ENCODE results near the gene SBF2.
A peak's percentile ranks its signal among the peaks of the same experiment; 100 is the strongest.

SBF2 gene

GRCh38 chr11:9884601-9885000 lies 409.4 kb downstream of the SBF2 start:
- no peak for DNase-seq

DNA sequence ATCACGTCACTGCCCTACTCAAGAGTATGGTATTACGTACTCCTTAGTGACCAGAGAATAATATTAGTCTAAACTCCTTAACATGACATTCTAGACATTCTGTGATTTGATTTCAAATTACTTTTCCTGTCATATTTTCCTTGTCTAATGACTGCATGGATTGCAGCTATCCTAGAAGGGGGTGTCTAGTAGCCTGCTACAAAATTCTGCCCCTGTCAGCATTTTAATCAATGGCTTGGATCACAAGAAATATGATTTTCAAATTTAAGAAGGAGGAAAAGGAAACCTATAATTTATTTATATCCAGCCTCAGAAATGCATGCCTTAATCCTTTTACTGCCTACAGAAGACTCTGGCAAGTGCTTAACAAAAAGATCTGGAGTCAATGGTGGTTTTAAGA lies 413.4 kb downstream of the SBF2 start:
- DNase-seq = no peak

DNA sequence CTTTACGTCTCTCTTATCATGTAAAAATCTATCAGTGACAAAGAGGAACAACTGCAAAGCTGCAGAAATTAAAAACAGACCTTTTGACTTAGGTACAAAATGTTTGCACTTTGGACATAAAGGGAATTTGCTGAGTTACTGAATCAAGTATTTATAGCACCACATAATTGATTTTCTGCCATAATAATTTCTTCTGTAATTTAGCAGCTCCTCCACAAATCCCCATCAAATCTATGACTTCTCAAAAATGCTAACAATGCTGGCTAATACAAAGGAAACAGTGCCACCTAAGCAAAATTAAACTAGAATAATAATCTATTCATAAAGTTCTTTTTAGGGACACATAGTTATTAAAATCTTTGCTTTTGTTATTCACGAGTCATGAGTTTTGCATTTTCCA lies 415.1 kb downstream of the SBF2 start:
- no peak for DNase-seq

DNA sequence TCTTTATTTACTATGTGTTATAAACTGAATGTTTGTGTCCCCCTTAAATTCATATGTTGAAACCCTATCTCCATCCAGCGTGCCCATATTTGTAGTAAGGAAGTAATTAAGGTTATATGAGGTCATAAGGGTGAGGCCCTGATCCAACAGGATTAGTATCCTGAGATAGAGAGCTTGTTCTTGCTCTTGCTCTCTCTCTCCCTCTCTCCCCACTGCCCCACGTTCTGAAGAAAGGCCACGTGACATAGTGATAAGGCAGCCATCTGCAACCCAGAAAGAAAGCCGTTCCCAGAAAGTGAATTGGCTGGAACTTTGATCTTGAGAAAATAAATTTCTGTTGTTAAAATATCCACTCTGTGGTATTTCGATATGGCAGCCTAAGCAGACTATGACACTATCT lies 417.7 kb downstream of the SBF2 start:
- DNase-seq = no peak

GRCh38 chr11:9875862-9876261 lies 418.2 kb downstream of the SBF2 start:
- DNase-seq = no peak

- no peak for DNase-seq
Observed at GRCh38 chr11:9875399-9875798, 418.6 kb downstream of the SBF2 start.

- no peak for DNase-seq
Observed at GRCh38 chr11:9874466-9874865, 419.6 kb downstream of the SBF2 start.

DNA sequence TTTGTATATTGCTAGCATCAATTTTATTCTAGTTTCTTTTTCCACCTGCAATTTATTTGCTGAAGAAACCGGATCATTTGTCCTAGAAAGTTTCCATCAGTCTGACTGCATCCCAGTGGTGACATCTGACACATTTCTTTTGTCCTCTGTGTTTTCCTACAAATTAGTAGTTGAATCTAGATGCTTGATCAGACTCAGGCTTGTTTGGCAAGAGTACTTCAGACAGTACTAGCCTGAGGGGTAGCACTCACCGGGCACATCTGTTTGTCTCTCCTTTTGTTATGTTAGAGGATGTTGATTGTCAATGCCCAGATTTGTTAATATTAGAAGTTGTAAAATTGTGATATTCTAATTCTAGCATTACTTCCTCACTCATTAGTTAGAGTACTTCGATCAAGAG lies 425.4 kb downstream of the SBF2 start:
- no peak for DNase-seq

DNA sequence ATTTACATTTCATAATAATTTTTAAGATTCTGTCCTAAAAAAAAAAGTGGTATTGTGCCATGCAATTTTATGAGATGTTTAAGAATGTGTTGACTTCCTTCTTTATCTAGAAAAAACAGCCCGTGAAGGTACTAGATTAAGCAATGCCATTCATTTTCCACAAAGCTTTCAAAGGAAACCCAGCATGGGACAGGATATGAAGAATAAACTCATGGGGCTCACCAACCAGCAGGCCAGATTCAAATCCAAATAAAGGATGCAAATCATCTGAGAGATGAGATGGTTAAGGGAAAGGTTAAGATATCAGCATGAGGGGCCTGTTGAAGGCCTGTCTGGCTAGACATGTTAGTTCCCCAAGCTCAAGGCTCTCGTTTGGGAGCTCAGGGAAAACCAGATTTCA lies 431.0 kb downstream of the SBF2 start:
- DNase-seq = no peak

GRCh38 chr11:9861860-9862725 lies 431.9 kb downstream of the SBF2 start:
- peak in 1 of 2 experiments; percentile 25 for DNase-seq

- no peak for DNase-seq
Observed at GRCh38 chr11:9859554-9860305, 434.3 kb downstream of the SBF2 start.

GRCh38 chr11:9858822-9859221 lies 435.2 kb downstream of the SBF2 start:
- DNase-seq = no peak

GRCh38 chr11:9858218-9858617 lies 435.8 kb downstream of the SBF2 start:
- DNase-seq = no peak

DNA sequence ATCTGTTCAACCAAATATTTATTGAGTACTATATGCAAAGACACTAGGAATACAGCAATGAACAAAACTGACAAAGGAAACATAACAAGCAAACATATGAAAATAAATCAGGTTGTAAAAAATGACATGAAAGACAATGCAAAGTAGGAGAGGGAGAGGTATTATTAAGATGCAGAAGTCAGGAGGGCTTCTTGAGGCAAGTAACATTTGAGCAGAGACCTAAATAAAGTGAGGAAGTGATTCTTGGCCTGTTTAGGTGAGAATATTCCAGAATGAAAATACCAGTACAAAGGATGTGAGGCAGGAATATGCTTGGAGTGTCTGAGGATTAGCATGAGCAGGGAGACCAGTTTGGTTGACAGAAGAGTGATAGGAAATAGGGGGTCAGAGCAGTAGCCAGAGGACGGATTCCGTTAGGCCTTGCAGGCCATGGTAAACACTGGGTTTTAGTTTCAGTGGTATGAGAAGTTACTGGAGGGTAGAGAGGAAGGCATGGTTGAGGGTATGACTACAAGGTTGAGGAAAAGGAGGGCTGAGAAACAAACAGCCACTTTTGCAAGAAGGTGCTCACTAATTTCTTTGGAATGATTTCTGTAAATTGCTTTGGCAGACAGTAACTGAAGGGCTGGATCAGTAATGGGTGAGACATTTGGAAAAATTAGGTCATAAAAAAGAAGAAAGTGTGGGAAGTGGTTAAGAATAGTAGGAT lies 438.3 kb downstream of the SBF2 start:
- DNase-seq = no peak

- DNase-seq = no peak
Observed at GRCh38 chr11:9853929-9854552, 440.0 kb downstream of the SBF2 start.

DNA sequence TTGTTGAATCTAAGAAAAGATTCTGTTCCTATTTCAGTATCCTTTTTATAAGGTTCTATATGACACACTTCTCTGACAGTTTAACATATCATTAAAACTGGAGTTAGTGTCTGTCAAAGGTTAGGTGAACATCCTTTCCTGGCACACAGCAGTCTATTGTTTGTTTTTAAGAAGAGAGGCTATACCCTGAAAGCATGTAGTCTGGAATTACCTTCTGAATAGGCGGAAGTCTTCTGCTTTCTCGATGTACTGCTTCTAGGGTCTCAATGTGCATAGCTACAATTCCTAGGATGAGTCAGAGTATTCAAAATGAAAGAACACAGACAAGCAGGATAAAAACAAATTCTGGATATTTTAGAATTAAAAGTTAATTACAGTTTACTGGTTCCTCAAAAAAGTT lies 441.6 kb downstream of the SBF2 start:
- no peak for DNase-seq

- DNase-seq = no peak
Observed at GRCh38 chr11:9851366-9851765, 442.7 kb downstream of the SBF2 start.

GRCh38 chr11:9850224-9850895 lies 443.7 kb downstream of the SBF2 start:
- DNase-seq = no peak

DNA sequence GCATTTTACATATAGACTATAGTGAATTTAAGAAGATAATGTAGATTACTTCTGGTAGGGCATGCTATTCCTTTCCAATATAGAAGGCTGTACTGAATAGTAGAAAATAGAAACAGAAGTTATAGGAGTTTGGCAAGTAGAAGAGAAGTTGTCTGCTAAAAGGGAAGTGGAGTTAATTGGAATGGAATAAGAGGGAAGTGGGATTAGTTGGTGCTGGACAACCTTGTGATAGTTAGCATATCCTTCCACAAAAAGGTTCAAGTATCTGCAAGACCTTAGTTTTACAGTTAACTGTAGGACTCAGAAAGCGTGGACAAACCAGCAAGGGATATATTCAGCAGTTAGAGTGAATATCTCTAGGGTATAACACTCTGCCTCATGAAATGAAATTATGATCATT lies 444.6 kb downstream of the SBF2 start:
- no peak for DNase-seq

DNA sequence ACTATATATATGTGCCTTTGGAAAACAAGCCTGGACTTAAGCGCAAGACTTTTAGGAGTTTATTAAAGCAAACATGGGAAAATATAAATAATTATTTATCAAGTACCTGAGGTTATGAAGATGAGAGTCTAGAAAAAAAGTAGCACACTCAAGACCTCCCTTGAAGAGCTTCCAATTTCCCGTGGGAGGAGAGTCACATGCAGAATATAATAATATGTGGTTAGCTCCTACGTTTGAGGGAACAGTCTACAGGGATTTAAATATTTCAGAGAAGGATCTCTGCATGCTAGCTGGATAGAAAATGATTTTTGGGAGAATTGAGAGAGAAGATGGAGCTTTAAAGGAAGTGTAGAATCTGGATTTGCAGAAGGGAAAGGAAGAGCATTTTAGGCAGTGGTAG lies 446.4 kb downstream of the SBF2 start:
- no peak for DNase-seq

- no peak for DNase-seq
Observed at GRCh38 chr11:9842923-9843322, 451.1 kb downstream of the SBF2 start.

DNA sequence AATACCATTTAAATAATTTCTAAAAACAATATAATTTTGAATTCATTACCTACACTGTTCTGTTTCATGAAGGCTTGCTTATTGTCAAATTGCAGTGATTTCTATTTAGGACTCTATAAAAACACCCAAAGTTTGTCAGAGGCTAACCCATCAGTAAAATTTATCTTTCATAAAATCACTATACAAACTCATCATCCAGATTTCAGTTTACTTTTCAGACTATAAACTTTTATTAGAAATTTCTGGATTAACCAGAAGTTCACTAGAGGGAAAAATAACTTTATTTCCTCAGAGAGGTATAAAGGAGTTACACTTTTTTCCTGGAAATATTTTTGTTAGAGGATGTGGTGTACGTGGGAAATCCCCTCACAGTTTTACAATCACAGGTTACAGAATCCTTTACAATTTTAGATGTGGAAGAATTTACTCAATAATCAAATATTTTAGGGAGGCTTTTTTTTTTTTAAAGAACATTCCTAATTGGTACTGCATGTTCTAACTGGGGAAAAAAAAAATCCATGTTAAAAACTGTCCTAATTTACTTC lies 453.5 kb downstream of the SBF2 start:
- DNase-seq = no peak

All from stimulated activated CD4-positive, alpha-beta T cell treated with anti-CD3 and anti-CD28 coated beads, Interleukin-4, amount 100 ng/mL, for 4 hours (primary cell).